ENCODE data around the gene ECSIT.
A peak's percentile ranks its signal among the peaks of the same experiment; 100 is the strongest.

ECSIT gene

DNA sequence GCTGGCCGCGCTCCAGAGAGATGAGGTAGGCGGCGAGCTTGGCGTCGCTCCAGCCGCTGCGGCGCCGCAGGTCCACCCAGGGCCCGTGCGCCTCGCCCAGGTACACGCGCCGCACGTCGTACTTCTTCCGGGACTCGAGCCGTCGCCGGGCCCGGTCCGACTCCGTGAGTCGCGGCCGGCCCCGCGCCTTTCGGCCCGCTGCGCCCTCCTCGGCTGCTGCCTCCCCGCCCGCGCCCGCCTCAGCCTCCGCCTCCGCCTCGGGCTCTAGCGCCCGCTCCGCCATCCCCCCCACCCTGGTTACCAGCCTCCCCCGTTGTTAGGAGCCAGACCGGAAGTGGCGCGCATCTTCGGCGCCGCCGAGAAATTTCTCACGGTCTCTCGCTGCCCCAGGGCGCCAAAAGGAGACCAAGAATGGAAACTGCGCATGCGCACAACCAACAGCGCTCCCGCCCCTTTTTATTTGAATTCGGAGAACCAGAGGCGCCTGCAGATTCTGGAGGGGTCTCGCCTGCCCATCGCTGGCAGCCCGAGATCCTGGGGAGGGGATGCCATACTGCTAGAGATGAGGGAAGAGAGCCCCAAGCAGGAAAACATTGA, 23.3 kb downstream of the ECSIT start, which contains the start of gene ZNF653:
Gene ZNF653 (minus strand): TSS at position 336 of the 597 bp plus-strand sequence. CDS start 53 bp downstream, at position 283.
- DNase-seq (ENCODE audit: low read depth in 4 of 4, low spot score in 1 of 4), result peak; percentile 87 to 91 (median 90)

DNA sequence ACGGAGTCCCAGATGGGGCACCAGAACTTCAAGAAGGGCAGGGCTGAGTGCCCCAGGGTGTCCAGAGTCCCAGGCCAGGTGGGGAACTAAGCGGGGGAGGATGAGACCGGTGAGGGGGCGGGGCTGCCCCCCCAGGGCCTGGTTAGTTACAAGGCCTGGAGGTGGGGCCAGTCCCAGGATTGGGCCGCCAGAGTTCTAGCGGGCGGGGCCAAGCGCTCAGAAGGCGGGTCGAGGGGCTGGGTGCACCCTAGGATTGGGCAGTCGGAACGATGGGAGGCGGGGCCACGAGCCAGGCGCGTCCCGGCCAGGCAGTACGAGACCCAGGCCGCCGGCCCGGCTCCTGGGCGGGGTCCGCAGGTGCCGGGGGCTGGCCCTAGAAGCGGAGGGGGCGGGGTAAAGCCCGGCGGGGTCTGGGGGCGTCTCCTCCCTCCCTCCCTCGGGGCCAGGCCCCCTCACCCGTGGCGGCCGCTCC, 23.9 kb downstream of the ECSIT start:
- peak; percentile 82 to 98 (median 92) for DNase-seq (ENCODE audit: low read depth in 4 of 4, low spot score in 1 of 4)

DNA sequence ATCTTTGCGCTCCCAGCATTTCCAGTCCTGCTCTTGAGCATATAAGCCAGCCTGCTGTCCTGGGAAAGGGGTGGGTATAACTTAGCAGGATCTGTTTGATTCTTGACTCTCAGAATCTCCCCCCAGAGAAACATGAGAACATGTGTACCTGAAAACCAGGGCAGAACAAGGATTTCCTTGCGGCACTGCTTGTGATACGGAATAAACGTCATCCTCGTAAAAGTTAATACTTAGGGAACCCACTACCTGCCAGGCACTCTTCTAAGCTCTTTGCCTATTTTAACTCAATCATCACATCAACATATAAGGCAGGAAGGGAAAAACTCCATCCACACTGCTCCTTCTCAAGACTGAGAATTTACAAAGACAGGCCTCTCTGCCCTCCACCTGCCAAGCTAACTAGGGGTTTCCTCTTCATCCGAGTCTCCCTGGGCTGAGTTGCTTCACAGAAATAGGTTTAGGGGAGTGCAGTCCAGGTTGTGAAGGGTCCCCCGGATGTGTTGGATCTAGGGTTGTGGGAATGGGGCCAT, 24.4 kb downstream of the ECSIT start:
- DNase-seq (ENCODE audit: low read depth in 4 of 4, low spot score in 1 of 4), result no peak

DNA sequence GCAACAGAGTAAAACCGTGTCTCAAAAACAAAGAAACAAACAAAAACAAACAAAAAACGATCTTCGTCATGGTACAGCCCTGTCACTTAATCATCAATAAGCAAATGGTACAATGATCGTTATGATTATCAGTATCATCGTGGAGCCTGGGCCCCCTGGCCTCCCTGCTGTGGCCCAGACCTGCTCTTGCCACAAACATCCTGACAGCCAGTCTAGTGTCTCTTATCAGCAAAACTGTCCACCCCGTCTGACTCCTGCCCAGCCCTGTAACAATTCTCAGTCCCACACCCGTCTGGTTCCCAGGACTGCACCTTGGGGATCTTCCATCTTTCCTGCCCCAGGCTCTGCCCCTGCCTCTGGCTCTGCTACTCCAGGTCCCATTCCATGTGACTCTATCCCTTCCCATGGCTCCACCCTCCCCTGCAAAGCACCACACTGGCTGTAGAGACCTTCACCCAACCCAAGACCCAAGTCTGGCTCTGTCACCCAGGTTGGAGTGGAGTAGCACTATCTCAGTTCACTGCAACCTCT, 29.0 kb downstream of the ECSIT start:
- DNase-seq (ENCODE audit: low read depth in 4 of 4, low spot score in 1 of 4), result no peak

DNA sequence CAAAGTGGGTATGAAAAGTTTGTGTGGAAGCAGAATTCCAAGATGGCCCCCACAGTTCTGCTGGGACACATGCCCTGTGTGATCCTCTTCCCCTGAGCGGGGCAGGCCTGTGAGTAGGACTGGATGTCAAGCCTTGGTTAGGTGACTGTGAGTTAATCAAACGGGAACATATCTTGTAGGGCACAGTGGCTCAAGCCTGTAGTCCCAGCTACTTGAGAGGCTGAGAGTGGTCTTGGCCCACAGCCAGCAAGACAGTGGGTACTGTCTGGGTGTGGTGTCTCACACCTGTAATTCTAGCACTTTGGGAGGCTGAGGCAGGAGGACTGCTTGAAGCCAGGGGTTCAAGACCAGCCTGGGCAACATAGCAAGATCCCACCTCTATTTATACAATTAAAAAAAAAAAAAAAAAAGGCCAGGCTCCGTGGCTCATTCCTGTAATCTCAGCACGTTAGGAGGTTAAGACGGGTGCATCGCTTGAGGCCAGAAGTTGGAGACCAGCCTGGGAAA, 29.7 kb downstream of the ECSIT start:
- no peak for DNase-seq (ENCODE audit: low read depth in 4 of 4, low spot score in 1 of 4)

DNA sequence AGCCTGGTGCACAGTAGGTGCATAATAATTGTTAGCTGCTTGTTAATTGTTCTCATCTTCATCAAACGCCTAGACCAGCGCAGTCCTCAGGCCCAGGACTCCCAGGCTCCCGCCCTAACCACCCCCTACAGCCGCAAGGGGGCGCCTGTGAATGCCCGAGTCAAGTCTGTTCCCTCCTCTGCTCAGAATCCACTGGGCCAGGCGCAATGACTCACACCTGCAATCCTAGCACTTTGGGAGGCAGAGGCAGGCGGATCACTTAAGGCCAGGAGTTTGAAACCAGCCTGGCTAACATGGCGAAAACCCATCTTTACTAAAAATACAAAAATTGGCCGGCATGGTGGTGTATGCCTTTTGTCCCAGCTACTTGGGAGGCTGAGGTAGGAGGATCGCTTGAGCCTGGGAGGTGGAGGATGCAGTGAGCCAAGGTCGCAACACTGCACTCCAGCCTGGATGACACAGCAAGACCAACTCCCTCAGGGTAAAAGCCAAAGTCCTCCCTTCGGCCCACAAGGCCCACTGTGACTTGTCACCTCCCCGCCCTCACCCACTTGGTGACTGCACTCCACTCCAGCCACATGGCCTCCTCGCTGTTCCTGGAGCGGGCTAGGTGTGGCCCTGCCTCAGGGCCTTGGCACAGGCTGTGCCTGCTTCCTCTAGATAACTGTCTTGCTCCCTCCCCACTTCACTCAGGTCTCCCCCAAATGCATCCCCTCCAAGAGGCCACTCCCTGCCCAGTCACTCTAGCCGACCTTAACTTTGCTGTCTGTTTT, 32.4 kb downstream of the ECSIT start:
- DNase-seq (ENCODE audit: low read depth in 4 of 4, low spot score in 1 of 4), result peak in 3 of 4 experiments; percentile 47 to 55 (median 51)

DNA sequence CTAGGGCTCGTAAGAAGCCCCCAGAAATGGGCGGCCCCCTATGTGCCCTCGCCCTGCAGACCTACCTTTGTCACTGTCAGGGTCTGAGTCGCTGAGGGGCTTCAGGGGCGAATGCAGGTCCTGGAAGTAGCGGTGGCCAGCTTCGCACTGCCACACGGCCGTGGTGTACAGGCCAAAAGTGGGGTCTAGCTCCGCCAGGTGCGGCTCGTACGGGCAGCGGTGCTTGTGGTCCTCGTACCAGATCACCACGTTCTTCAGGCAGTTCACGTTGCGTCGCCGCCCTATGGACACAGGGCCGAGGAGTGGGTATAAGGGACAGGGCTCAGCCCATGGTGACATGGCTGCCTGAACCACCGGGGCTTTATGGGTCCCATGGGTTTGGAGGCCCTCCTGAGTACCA, 33.0 kb downstream of the ECSIT start:
- no peak for DNase-seq (ENCODE audit: low read depth in 4 of 4, low spot score in 1 of 4)

DNA sequence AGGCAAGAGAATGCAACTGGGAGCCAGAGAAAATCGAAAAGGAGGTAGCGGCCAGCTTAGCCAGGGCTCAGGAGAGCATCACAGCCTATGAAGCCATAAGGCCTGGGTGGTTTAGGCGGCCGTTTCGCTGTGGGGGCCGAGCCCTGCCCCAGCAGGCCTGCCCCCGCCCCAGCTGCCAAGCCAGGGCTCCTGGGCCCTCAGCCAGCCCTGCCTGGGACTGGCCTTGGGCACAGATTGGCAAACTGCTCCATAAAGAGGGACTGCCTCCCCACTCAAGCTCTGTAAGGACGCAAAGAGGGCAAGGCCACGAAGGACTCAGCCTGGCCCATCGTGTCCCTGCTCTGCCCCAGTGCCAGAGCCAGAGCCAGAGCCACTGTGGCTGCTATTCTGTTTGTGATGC, 33.5 kb downstream of the ECSIT start:
- no peak for DNase-seq (ENCODE audit: low read depth in 4 of 4, low spot score in 1 of 4)

DNA sequence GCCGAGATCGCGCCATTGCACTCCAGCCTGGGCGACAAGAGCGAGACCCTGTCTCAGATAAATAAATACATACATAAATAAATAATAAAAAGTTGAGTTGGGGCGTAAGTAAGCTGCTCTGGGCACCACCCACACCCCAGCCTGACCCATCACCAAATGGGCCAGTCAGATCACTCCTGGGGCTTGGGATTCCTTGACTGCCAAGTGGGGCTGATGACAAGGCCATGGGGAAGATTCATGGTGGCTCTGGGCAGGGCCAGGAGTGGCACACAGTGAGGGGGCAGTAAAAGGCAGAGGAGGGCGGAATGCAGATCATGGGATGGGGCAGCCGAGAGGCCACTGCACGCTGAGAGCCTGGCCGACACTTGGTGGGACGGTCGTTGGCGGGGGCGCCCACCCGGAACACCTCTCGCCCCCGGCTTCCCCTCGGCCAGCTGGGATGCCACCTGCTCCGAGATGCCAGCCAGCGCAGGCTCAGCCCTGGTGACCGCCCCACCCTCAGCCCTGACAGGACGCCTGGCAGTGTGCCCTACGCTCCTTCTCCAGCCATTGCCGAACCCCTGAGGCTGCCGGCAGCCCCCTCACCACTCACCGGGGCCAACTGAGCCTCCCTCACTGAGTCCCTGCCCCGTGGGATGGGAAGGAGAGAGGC, 34.2 kb downstream of the ECSIT start:
- no peak for DNase-seq (ENCODE audit: low read depth in 4 of 4, low spot score in 1 of 4)

DNA sequence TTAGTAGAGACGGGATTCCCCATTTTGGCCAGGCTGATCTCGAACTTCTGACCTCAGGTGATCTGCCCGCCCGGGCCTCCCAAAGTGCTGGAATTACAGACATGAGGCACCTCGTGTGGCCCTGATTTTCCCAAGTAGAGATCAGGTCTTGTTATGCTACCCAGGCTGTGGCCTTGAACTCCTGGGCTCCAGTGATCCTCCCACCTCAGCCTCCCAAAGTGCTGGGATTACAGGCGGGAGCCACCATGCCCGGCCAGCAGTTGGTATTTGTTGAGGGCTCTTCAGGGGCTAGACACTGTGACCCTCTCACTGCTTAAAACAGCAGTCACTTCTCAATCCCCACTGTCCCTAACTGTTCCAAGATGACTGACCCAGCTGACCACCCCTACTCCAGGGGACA, 39.6 kb downstream of the ECSIT start:
- DNase-seq (ENCODE audit: low read depth in 4 of 4, low spot score in 1 of 4), result no peak

DNA sequence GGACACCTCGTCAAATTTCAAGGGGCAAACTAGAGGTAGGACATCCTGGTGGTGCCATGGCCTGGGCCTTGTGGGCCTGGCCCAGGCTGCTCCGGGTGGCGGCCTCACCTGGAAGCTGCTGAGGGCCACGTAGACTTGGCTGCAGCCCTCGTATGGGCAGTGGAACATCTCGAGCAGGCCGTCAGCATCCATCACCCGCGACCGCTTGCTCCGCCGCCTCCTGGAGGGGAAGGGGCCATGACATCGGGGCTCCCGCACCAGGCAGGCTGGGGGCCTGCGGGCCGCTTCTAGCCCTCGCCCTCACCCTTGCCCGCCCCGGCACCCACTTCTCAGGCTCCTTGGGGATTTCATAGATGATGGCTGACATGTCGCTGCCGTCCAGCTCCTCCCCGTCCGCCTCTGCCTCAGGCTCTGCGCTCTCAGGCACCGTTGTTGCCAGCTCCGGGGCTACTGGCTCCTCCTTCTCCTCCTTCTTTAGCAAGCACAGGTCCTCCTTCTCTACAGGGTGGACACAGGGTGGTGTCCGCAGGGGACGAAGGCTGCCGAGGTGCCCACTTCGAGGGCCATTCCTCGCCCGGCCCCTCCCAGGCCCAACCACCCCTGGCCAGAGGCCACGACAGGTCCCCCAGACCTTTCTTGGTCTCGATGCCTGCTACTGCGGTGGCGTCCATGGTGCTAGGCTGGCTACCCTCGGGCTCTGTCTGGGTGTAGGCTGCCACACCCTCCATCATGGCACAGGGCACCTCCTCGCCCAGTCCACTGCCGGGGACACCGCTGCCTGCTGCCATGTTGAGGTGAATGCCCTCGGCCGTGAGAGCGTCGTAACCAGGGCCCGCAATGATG, 42.1 kb downstream of the ECSIT start:
- no peak for DNase-seq (ENCODE audit: low read depth in 4 of 4, low spot score in 1 of 4)

DNA sequence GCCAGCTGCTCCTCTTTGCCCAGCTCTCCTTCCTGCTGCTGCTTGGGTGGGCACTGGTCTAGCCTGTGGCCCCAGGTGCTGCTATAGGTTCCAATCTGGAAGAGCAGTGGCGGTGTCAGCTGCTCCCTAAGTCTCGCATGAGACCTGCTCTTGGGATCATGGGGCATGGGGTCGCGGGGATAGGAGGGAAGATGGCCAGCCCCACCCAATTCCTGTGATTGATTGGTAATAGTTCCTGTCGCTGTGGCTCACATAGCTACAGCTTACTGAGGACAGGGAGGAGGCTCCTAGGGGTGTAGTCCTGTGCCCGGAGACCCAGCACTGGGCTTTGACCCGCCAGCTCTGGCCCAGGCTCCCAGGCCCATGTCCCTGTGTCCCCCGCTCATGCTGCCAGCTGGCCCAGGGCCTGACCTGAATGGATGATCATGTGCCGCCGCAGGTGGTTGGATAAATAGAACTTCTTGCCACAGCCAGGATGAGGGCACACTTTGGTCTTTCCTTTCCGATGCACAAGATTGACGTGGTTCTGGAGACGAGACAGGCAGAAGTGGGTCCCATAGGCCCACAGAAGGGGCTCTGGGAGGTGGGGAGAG, 43.6 kb downstream of the ECSIT start:
- DNase-seq (ENCODE audit: low read depth in 4 of 4, low spot score in 1 of 4), result no peak

DNA sequence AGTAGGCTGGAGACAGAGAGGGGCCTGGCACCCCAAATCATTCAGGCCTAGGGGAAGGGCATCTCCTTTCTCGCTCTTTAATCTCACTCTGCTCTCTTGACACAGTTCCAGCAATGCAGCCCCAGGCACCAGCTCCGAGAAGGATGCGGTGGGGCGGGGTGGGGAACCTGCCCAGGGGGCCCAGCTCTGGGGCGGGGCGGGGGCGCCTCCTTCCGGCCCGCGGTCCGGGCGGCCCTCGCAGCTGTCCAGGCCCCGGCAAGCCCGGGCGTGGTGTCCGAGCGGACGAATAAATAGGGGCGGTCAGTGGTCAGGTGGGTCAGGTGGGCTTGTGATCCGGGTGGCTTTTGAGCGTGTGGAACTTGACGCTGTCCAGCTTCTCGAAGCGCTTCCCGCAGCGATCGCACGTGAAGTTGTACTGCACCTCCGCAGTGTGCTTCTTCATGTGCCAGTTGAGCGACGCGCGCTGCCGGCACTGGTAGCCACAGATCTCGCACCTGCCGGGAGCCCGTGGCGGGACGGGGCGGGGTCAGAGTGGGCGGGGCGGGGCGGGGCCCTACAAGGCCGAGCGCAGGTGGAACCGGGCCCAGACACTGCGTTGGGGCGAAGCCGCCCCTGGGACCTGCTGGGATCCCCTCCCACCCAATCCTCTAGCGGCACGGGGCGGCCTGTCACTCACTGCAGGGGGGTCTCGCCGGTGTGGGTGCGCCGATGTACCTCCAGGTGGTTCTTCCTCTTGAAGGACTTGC, 45.4 kb downstream of the ECSIT start:
- DNase-seq (ENCODE audit: low read depth in 4 of 4, low spot score in 1 of 4), result no peak

DNA sequence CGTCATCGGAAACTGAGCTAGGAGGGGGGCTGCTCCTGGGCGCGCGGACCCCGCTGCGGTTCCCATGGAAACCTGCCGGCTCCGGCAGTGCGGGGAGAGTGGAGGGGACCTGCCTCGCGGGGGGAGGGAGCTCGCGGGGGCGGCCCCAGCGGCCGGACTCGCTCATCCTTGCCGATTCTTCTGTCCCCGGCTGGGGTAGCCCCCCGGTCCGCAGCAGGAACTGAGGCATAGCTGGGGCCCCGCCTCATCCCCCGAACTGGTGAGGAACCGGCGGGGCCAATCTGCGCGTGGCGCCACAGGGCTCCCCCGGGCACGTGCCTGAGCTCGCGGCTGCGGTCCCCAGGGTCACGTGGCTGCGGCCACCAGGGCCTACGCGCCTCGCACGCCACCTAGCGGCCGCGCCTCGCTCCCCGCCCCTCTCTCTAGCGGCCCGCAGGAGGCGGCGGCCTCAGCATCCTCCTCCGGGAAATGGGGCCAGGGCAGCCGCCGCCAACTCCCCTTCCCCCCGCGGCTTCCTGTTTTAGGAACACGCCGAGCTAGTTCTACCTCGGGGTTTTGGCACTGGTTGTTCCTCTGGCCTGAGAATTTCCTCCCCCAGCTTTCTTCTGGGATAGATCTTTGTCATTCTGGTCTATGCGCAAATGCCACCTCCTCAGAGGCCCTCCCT, 46.4 kb downstream of the ECSIT start:
- DNase-seq (ENCODE audit: low read depth in 4 of 4, low spot score in 1 of 4), result peak; percentile 65 to 82 (median 82)

DNA sequence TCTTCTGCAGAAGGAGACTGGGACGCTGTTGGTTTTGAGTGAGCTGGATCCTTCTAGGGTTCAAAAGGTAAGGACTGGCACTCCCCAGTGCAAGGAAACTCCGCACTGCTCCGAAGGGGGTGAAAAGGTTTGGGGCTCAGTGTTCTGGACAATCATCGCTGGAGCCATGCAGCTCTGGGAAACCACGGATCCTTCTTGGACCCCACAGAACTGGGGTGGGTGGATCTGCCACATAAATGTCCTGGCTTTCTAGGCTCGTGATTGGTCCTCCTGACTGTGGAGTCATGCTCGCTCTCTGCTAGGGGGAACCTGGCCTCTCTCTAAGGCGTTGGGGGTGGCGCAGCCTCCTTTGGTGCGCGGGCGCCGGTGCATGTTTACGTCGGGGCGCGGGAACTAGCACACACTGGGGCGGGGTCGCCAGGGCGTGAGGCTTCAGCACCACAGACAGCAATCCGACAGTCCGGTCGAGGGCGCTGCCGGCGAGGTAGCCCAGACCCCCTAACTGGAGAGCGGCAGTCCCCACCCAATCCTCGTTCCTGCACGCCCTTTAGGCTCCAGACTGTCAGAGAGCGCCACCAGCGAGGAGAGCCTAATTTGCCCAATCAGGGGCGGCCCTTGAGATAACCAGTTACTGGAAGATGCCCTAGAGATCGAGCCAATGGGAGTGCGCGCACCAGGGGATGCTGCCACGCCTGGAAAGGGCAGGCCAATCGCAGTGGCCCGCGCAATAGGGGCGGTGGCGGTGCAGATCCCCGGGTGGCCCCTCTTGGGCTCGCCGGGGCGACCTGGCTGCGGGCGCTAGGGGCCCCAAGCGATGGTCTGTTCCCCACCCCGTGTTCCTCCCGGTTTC, 47.2 kb downstream of the ECSIT start:
- peak; percentile 42 to 78 (median 54) for DNase-seq (ENCODE audit: low read depth in 4 of 4, low spot score in 1 of 4)

DNA sequence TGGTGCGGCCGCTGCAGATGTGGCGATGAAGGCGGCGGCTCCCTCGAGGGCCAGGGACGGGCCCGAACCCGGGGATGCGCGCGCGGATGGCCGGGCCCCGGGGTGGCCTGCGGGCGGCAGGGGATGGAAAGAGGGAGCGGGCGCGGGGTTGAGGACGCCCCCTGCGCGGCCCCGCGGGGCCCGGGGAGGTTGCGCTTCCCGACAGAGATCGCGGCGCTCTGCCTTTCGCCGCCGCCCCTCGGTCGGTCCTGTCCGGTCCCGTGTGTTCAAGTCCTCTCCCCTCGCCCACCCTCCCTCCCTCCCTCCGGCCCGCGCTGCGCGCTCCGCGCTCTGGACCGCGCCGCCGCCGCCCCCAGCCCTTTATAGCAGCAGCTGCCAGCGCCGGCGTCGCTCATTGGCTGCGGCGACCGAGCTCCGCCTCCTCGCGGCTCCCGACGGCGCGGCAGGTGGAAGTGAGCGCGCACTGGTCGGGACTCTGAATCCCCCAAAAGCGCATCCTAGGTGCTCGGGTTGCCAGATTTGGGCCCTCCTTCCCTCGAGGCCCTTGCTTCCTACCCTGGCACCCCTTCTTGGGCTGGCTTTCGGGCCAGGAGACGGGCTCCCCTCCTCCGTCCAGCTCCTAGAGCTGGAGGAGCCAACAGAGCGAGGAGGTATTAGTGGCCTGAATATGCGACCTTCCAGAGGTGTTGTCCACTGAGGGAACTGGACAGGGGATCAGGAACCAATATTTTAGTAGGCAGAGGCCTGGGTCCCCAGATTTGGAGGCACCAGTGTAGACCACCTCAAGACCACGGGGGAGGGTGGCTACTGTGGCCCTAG, 48.0 kb downstream of the ECSIT start, which contains the start of gene ELAVL3:
Gene ELAVL3 (minus strand): TSS at position 332 of the 819 bp plus-strand sequence. CDS start 438 bp downstream, outside the sequence.
- no peak for DNase-seq (ENCODE audit: low read depth in 4 of 4, low spot score in 1 of 4)
